ENCODE results near the gene NCAPH2.

DNA sequence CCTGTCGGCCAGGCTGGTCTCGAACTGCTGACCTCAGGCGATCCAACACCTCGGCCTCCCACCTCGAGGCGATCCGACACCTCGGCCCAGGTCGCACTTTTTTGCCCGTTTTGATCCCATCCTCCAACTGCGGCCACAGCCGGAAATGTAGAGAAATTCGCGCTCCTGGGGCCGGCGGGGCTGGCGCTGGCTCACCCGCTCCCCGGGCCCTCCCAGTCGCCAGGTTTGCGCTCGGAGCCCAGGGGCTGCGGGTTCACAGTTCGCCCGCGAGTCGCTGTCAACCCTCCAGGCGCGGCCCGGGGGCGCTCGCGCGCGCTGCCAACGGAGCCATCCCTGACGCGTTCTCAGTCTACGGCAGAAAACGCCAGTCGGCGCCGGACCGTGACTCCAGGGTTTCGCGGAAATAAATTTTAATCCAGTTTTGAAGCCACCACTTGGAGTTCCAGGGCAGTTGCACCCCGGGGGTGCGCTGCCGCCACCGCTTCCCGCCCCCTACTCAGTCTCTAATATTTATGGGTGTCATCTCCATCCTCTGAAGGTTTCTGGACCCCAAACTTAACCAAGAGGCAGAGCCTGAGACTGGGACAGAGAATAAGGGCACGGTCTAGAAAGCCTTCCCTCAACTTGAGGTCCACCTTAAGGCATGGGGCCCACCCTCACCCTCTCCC is 36.2 kb downstream of the NCAPH2 start:
- TF ChIP-seq KHSRP (IDR thresholded peaks at IDR 0.05) = no peak
- TF ChIP-seq CTCF (IDR thresholded peaks at IDR 0.05 in 2 of 3, conservative IDR thresholded peaks at IDR 0.05 in 1 of 3; ENCODE audit: insufficient read depth in 2 of 3, low read depth in 1 of 3, low read length in 3 of 3) = no peak
- TF ChIP-seq FOXM1 (IDR thresholded peaks at IDR 0.05; ENCODE audit: low read depth) = no peak
- TF ChIP-seq FOXM1 (CRISPR knock-in tag; IDR thresholded peaks at IDR 0.05; ENCODE audit: low read depth) = no peak
- TF ChIP-seq MAZ (CRISPR knock-in tag; conservative IDR thresholded peaks at IDR 0.05 in 1 of 2, IDR thresholded peaks at IDR 0.05 in 1 of 2) = no peak
- TF ChIP-seq POLR2A (conservative IDR thresholded peaks at IDR 0.05) = no peak
